Stimulated activated CD8-positive, alpha-beta memory T cell treated with anti-CD3 and anti-CD28 coated beads, Interleukin-7, amount 100 ng/mL, for 4 hours (primary cell): Measurements from ENCODE around the gene CNKSR1.

ENCODE experiments used
- DNase-seq, 2 donors: peaks; one replicate each; pipeline ENCODE4 v3.0.0-alpha.2; 2020; ENCODE audit warnings: low read depth in 2 of 2

The CNKSR1 gene

DNA sequence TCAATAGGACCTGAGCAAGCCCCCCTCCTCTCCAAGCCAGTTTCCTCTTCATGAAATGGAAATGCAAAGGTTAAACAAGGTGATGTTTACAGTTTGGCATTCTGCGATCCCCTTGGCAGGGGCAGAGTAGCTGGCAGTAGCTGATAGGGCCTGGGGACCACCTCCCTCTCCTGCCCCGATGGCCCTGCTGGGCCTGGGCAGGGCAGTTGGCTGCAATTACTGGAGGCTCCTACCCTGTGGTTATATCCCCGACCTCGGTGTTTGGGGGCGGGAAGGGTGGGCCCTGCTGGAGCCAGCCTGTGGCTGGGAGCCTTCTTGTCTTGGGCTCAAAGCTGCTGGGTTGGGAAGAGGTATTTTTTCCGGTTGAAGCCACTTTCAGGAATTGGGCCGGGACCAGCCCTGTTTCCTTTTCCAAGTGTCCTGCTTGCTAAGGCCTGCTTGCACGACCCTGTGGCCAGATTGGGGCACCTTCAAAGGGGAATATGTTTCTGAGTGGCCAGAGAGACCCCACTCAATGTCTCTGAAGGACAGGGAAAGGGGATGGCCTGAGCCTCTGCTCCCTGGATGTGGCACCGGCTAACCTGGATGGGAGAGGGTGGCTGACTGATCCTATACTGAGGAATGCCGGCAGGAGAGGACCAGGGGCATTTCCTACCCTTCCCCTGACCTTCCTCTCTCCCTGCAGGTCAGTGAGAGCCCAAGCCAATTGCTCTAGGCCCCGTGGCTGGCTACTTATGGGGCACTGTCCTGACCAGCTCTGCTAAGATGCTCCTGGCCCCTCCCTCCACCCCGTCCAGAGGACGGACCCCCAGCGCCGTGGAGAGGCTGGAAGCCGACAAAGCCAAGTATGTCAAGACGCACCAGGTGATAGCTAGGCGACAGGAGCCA is 16.5 kb upstream of the CNKSR1 start:
- DNase-seq, result no peak

DNA sequence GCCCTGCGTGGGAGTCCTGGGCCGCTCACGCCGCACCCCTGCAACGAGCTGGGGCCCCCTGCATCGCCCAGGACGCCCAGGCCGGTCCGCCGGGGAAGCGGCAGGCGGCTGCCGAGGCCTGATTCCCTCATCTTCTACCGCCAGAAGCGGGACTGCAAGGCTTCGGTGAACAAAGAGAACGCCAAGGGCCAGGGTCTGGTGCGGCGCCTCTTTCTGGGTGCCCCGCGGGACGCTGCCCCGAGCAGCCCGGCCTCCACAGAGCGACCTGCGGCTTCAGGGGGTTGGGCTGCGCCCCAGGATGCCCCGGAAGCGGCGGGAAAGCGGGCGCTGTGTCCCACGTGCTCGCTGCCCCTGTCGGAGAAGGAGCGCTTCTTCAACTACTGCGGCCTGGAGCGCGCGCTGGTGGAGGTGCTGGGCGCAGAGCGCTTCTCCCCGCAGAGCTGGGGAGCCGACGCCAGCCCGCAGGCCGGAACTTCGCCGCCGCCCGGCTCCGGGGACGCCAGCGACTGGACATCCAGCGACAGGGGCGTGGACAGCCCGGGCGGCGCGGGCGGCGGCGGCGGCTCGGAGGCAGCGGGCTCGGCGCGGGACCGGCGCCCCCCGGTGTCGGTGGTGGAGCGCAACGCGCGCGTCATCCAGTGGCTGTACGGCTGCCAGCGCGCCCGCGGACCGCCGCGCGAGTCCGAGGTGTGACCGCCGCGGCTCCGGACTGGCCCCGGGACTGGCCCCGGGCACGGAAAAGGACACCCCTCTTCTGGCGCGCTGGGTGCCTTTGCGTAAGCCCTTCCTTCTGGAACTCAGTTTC is 15.7 kb upstream of the CNKSR1 start:
- peak in 1 of 2 donors; percentile 25 for DNase-seq

DNA sequence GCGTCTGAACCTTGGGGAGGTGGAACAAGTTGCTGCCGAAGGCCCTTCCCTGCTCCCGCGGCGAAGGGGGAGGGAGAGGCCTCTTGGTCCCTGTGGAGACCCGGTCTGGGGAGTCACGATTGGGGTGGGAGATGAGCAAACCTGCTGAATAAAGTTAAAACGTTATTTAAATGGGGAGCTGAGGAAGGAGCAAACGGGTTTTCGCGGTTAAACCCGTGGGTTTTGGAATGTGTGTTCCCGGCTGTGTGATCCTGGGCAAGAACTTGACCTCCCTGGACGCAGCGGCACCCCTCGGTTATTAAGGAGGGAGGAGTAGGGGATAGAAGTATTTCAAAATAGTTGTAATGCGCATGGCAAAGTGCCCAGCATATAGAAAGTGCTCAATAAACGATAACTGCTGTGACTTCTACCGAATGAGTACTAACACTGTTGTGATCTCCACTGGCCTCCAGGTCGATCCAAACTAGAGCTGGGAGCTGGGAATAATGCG is 15.0 kb upstream of the CNKSR1 start:
- DNase-seq, result no peak

DNA sequence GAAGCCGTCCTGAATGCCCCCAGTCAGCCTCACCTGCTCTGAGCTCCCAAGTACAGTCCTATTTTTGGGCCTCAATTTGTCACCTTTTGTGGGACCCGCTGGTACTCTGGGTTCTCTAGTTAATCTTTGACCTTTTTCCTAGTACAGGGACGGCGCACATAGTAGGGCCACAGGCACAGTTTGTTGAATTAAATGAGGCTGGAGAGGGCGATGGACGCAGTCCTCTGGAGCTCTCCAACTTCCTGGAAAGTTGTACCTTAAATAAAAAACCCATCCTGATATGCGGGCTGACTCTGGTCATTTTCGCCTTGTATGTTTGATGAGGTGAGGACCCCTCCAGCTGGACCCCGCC is 13.6 kb upstream of the CNKSR1 start:
- DNase-seq, result no peak

DNA sequence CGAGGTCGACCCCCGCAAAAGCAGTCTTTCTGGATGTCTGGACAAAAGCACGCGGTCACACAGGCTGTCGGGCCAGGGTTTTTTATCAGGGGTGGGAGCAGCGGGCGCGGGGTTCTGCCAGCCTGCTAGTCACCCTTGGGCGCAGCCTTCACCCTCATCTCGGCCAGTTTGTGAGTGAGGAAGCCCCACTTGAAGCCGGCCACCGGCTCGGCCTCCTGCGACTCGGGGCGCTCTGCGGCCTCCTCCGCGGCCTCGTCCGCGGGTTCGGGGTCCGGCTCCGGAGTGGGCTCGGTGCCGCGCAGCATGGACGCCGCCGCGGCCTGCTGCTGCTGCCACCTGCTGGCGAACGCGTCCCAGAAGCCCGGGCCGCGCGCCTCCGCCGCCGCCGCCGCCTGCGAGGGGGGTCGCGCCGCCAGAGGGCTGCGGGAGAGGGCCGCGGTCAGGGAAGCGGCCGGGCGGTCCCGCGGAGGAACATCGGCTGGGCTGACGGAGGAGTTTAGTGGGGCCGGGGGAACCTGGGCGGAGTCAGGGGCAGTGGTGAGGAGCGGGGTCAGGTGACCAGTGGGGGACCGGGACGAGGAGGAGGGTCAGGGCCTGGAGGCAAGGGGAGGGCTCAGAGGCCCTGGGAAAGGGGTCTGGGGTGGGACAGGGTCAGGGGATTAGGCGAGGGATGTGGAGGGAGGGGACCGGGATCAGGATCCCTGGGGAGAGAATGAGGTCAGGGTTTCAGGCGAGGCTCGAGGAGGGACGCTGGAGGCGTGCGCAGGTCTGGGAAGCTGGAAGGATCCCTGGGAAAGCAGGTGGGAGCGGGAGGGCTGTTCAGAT is 13.0 kb upstream of the CNKSR1 start:
- DNase-seq, result peak in 1 of 2 donors; percentile 45

DNA sequence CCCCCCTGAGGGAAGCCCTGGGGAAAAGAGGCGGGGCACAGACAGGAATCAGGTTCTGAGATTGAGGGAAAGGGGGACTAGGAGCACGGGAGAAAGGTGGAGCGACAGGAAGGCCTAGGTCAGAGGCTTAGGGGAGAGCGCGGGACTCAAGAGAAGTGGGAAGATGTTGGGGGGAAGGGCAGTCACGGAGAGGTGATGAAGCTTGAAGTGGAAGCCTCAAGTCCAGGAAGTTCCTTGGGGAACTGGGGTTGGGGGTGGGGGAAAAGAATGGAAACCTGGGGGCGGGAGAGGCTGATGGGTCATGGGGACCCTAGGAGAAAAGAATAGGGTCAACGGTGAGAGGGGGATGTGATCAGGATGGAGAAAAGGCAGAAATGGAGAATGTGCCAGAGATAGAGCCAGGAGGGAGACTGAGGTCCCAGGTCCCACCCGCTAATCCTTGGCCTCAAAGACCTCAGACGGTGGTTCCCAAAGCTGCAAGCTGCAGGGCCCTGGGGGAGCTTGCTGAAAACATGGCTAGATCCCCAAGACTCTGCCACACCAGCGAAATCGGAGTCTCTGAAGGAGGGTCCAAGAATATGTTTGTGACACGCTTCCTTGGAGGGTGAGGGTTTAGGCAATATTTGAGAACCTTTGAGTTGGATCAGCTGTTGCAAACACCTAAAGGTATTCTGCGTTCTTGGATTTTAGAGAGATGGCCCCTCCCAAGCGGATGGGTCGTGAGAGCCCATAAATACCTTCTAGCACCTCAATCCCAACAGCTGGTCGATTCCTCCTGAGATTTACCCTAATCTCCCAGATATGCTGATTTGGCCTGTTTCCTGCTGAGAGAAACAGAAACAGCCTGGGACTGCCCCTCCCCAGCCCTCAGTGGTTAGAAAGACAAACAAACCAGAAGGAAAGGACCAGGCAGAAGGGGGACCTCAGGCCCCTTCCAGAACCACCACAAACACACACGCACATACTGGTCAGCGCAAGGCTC is 12.1 kb upstream of the CNKSR1 start:
- DNase-seq, result no peak

DNA sequence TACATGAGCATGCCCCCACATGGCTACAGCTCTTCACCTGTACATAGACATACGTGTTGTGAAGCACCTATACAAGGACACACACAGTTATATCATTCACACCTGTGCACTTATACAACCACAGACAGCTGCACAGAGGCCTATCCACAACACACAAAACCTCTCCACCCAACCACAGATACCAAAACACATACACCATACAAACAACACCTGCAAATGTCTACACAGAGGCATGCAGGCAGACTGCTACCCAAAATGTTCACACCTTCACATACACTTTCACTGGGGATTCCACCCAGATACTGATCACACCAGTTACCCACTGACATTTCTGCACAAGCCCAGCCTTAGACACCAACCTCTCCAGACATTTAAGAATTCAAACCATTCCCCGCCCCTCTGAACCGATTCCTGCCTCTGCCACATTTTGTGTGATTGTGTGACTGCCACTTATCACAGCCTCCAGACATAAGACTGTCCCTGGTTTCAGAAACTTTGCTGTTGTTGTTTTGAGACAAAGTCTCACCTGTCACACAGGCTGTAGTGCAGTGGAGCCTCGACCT is 10.5 kb upstream of the CNKSR1 start:
- no peak for DNase-seq

DNA sequence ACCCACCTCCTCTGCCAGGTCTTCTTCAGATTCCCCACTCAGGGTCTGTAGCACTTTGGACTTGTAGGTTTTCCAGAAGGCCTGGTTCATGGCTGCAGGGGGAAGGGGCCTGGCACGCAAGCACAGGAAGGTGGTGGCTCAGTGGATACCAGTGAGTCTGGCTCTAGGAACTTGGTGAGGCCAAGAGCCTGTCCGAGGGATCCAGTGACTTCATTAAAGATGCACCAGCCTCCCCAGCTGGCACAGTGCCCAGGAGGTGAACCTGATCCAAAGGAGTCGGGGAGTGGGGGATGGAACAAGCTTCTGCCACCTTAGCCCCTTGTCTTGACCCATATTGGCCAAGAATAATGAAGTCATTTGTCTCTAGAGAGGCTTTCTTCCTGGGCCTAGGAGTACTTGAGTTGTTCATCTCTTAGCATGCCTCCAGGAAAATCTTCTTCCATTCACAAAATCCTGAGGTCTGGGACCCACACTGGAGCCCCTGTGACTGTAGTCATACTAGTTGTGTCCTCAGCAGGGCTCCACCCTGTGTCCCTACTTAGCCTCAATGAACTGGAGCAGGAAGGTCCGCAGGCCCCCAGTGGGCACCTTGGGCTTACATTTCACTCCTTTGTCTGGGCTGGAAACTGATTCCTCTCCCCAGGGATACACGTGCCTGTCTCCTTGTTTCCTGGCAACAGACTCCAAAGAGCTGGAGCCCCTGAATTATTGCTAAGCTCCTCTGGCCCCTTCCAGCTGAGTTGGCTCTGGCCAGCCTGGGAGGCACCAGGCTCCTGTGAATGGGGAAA is 8.7 kb upstream of the CNKSR1 start, which contains the start of gene C1orf232:
TSS of gene C1orf232 (minus strand) at position 554 of the 788 bp plus-strand sequence. CDS start at position 90, 464 bp downstream.
- DNase-seq, result no peak

DNA sequence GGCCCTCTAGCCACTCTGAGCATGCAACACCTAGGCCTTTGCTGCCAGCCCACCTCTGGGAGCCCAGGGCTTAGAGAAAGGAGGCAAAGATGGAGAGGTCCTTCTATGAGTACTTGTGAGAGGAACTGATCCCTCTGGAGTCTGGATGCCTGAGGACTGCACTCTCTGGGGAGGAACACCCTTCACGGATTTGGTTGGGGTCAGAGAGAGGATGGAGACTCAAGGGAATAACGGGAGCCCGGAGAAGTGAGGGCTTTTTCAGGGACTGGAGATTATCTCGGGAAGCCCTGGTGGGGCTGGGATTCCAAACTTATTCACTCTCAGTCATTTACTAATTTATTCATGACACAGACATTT is 8.1 kb upstream of the CNKSR1 start:
- DNase-seq, result no peak

DNA sequence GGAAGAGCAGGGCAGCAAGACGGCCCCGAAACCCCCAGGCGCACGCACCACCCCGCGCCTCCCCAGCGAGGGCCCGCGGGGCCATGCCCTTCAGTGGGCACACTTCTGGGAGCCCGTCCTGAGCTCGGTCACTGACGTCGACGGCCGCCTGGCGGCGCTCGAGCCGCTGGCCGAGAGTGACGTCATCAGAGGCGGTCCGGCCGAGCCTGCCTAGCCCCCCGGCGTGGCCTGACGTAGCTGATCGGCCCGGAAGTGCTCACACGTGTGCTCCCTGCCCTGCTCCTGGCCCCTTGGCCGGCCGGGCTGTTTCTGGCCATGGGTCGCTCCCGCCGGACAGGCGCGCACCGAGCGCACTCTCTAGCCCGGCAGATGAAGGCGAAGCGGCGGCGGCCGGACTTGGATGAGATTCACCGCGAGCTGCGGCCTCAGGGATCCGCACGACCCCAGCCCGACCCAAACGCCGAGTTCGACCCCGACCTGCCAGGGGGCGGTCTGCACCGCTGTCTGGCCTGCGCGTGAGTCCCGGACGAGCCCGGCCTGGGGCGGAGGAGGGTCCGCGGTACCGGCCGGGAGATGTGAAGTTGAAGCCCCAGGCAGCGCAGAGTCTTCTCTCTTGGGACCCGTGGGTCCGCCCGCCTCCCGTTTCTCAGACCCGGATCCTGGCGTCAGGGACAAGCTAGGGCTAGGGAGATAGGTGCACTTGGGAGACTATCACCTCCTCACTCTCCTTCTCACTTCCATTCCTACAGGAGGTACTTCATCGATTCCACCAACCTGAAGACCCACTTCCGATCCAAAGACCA is 7.4 kb upstream of the CNKSR1 start, which contains the start of gene ZNF593:
TSS of gene ZNF593 (plus strand) at position 240 of the 803 bp plus-strand sequence. CDS start at position 316, 76 bp downstream.
- peak; percentile 73 to 84 for DNase-seq

DNA sequence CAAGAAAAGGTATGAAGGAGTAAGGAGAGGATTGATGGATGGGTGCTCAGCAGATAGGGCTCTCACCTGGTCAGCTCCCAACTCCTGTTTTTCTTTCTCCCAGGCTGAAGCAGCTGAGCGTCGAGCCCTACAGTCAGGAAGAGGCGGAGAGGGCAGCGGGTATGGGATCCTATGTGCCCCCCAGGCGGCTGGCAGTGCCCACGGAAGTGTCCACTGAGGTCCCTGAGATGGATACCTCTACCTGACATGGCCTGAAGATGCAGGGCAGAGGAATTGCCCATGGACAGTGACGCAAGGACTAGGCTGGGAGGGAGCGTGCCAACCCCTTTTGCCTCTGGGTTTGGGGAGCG is 6.8 kb upstream of the CNKSR1 start:
- DNase-seq, result no peak

DNA sequence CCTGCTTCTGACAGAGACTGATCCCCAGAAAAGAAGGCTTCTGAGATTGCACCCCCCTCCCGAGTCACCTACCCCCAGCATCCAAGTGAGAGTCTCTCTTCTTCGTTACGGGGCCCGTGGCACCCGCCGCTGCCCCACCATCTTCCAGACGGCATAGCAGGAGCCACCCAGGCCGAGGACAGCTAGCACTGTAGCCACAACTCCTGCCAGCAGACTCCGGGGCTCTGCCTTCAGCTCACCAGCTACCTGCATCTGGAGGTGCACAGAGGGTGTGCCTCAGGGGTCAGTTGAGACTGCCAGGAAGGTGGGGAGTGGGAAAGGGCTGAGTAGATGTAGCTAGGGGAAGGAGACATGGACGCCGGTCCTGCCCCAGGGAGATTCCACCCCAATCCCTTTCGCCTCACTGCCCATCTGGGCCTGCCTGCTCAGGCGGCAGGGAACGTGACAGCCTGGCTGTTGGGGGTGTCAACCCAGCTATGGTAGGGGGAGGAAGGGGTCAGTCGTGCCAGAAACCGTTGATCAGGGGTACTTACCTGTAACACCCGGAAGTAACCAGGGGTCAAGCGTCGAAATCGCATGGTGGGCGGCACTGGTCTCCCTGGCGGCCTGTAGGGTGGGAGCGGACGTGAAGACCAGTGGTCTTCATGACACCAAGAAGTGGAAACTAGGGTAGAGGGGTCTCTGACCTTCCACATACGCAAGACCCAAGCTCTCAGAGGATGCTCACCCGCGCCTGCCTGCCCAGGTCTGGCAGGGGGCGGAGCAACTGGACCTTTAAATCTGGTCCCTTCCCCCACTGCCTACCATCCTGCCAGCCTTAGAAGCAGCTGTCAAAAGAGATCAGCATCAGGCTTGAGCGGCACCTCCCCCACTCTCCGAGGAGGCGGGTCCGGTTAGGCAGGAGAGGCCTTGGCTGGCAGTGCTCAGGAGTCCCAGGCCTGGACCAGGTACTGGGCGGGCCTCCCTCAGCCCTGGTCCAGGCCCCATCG is 5.9 kb upstream of the CNKSR1 start, which contains the start of gene ZNF593OS:
TSS of gene ZNF593OS (minus strand) at position 749 of the 989 bp plus-strand sequence. CDS start at position 578, 171 bp downstream.
- no peak for DNase-seq

DNA sequence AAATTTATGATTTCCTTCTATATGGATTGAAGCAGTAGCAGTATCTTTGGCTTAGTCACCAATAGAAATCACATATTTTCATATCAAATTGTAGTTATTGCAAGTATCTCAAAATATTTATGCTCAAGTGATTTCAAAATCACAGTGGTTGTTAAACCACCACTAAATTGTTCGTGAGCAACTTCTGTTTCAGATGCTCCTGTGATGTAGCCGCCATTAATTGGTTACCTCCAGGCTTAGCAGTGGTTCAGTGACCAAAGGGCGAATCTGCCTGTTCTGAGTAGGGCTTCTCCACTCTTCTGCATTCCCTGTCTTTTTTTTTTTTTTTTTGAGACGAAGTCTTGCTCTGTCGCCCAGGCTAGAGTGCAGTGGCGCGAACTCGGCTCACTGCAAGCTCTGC is 1.9 kb upstream of the CNKSR1 start:
- DNase-seq, result no peak

DNA sequence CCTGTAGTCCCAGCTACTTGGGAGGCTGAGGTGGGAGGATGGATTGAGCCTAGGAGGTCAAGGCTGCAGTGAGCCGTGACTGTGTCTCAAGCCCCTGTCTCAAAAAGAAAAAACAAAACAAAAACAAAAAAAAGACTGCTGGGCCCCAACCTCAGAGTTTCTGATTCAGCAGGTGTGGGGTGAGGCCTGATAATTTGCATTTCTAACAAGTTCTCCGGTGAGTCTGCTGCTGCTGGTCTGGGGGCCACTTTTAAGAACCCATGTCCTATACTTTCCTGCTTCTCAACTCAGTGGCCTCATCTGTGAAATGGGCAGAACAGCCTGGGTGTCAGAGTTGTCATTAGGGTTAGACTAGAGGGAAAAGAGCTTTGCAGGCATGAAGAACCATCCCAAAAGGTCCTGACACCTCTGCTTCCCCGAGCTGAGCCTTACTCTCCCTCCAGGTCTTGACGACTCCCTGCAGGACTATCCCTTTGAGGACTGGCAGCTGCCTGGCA is 2.8 kb downstream of the CNKSR1 start:
- DNase-seq, result no peak

DNA sequence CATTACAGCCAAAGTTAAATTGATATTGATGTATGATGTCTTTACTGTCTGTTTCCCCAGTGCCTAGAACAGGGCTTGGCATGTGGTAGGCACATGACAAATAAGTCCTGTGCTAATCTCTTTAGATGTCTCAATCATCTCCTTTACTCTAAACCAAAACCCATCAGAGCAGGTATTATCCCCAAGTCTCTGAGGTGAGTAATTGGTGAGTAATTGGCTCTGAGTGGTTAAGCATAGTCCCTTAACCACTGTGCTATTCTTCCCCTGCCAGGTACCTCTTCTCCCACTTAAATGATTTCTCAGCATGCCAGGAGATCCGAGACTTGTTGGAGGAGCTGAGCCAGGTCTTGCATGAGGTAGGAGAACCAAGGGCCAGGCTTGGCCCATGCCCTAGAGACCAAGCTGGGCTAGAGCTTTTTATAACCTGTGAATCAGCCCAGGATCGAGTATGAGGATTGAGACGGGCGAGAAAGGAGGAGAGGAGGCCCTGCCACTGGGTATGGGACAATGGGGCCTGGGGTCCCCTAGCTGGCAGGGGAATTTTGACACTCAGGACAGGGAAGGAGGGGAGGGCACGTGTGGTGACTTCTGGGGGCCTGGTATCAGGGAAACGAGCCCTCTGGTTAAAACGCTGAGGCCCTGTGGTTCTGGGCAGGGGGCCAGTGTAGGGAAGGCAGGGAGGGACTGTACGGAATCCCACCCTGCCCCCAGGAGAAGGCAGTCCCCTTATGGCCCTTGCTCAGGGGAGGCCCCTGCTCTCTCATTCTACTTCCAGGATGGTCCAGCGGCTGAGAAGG is 4.5 kb downstream of the CNKSR1 start:
- DNase-seq, result no peak

DNA sequence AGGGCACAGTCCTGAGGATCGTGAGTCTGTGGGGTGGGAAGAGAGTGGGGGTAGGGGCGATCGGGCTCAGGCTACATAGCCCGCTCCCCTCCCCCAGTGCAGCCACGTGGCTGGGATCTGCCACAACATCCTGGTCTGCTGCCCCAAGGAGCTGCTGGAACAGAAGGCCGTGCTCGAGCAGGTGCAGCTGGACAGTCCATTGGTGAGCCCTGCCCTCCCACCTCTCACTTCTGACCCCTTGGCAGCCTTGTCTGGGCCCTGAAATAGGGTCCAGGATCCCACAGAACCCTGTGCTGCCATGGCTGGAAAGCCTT is 5.0 kb downstream of the CNKSR1 start:
- no peak for DNase-seq
